A673 (cell line): ENCODE measurements around the gene PROSER3. TPM values are rescaled to one million over a fixed set of nuclear protein-coding genes. Genes with fewer than 3 reads are reported as not detected.

ENCODE experiments used
- BruUV-seq: library from RNA; stranded (reverse); fragments of 400-500 nt; replicated peaks from 2 replicates; lab custom pipeline; 2021; lab: Mats Ljungman, UMichigan
- CTCF ChIA-PET: fragments of 300-600 bp; sonication (Branson Sonifier 250); formaldehyde crosslinking; loops from one replicate; lab custom pipeline; 2022; ENCODE audit warnings: antibody characterized with exemption; lab: Charles Lee
- POLR2A ChIA-PET: fragments of 300-600 bp; sonication (Branson Sonifier 250); formaldehyde crosslinking; loops from one replicate; lab custom pipeline; 2022; ENCODE audit warnings: antibody characterized with exemption; ENCODE audit not compliant: low non-redundant PET; lab: Charles Lee
- DNase-seq: peaks from one replicate; pipeline ENCODE4 v3.0.0-alpha.2; 2015; ENCODE audit warnings: low spot score
- H3K27ac ChIP-seq: fragments of 200-600 bp; sonication (generic); 2 replicates; pipeline ENCODE4 v1.5.1; 2016; ENCODE audit warnings: mixed run types, low read depth, mild to moderate bottlenecking, mixed read lengths, antibody characterized with exemption, low read length; ENCODE audit not compliant: poor library complexity, severe bottlenecking
- H3K27me3 ChIP-seq: fragments of 200-600 bp; sonication (generic); replicated peaks from 2 replicates; pipeline ENCODE4 v1.6.1; 2017; ENCODE audit warnings: mixed run types, low read depth, mild to moderate bottlenecking, mixed read lengths, antibody characterized with exemption, low read length; ENCODE audit not compliant: insufficient read depth, poor library complexity
- H3K36me3 ChIP-seq: fragments of 200-600 bp; sonication (generic); 2 replicates; pipeline ENCODE4 v1.6.1; 2016; ENCODE audit warnings: mixed run types, mild to moderate bottlenecking, mixed read lengths, antibody characterized with exemption, low read length; ENCODE audit not compliant: insufficient read depth, poor library complexity, severe bottlenecking
- H3K4me1 ChIP-seq: fragments of 200-600 bp; sonication (generic); 2 replicates; pipeline ENCODE4 v1.6.1; 2017; ENCODE audit warnings: mixed run types, mild to moderate bottlenecking, mixed read lengths, antibody characterized with exemption, low read length; ENCODE audit not compliant: insufficient read depth, poor library complexity, severe bottlenecking
- H3K4me3 ChIP-seq: fragments of 200-600 bp; sonication (generic); 2 replicates; pipeline ENCODE4 v1.5.1; 2016; ENCODE audit warnings: low read depth, mixed run types, mild to moderate bottlenecking, mixed read lengths, low read length; ENCODE audit not compliant: poor library complexity, severe bottlenecking
- H3K9me3 ChIP-seq: fragments of 200-600 bp; sonication (generic); 2 replicates; pipeline ENCODE4 v1.6.1; 2016; ENCODE audit warnings: mixed run types, low read depth, mild to moderate bottlenecking, mixed read lengths, antibody characterized with exemption, low read length; ENCODE audit not compliant: poor library complexity, severe bottlenecking
- EZH2 ChIP-seq: fragments of 200-600 bp; sonication (generic); IDR thresholded peaks from 2 replicates; pipeline ENCODE4 v1.6.1; 2017; ENCODE audit warnings: borderline replicate concordance, low read depth, mild to moderate bottlenecking, mixed read lengths, antibody characterized with exemption, low read length; ENCODE audit not compliant: poor library complexity, severe bottlenecking
- intact Hi-C: fragments of 100-400 bp; cut with micrococcal nuclease; formaldehyde crosslinking; loops from one replicate; pipeline ENCODE4 v1.10.0; 2022; ENCODE audit not compliant: unreplicated experiment
- total RNA-seq: library from RNA; stranded (reverse); gene quantifications from 2 replicates; pipeline ENCODE4 v1.2.3, GENCODE V29; 2021
- TF ChIP-seq, protein P1 (sequence below): fragments of 300-800, 200-600 bp; sonication (generic); conservative IDR thresholded peaks from 2 replicates; pipeline ENCODE4 v1.5.1; 2017; ENCODE audit warnings: low read depth, mild to moderate bottlenecking, antibody characterized with exemption, low read length, moderate library complexity, mixed read lengths

The PROSER3 gene
- total RNA-seq, 1 experiment from 2014 or later = 38.4 TPM

DNA sequence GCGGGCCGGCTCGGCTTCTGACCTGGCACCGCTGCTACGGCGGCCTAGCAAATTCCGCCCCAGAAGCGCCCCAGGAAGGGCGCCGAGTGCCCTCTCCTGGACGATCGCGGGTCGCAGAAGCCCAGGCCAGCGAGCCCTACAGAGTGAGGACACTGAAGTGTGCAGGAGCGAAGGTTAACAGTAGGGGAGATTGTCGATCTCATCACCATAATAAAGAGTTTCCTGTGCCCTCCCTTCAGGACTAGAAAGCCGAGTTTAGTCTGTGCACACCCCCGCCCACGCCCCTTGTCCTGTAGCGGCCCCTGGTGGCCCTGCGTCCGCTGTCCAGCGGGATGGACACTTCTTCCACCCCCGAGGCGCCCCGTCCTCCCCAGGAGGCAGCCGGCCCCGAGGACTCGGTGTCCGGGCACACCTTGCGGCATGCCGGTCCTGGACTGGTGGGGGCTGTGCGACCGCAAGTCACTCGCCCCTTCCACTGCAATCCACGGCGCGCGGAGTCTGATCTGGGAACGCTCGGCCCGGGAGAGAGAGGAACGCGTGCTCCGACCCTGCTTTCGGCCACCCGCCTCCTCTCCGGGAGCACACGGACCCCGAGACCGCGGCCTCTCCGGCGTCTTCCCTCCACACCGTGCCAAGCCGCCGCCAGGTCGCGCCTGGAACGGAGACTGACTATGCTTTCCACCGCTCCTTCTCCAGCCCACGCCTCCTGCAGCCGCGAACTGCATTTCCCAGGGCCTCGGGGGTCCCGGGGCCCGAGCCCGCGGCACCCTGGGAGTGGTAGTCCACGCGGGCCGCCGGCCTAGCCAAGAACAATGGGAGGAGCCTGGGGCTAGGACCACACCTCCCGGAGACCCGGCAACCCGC, 40.9 kb upstream of the PROSER3 start:
- H3K4me1 ChIP-seq = peaks cover 8% of the 10 kb centered on the region
- H3K36me3 ChIP-seq = peaks cover 16% of the 10 kb centered on the region
- BruUV-seq = no TSS peak
- CTCF ChIA-PET = no interaction called here
- H3K27ac ChIP-seq = peak overlapping the region; percentile 89
- H3K27me3 ChIP-seq = no peaks in the 10 kb centered on the region
- TF ChIP-seq, protein P1, sequence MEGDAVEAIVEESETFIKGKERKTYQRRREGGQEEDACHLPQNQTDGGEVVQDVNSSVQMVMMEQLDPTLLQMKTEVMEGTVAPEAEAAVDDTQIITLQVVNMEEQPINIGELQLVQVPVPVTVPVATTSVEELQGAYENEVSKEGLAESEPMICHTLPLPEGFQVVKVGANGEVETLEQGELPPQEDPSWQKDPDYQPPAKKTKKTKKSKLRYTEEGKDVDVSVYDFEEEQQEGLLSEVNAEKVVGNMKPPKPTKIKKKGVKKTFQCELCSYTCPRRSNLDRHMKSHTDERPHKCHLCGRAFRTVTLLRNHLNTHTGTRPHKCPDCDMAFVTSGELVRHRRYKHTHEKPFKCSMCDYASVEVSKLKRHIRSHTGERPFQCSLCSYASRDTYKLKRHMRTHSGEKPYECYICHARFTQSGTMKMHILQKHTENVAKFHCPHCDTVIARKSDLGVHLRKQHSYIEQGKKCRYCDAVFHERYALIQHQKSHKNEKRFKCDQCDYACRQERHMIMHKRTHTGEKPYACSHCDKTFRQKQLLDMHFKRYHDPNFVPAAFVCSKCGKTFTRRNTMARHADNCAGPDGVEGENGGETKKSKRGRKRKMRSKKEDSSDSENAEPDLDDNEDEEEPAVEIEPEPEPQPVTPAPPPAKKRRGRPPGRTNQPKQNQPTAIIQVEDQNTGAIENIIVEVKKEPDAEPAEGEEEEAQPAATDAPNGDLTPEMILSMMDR = peak; percentile 87
- no peak for TF ChIP-seq EZH2
- peak; percentile 98 for DNase-seq
- POLR2A ChIA-PET = no interaction called here
- no peaks in the 10 kb centered on the region for H3K9me3 ChIP-seq
- peak overlapping the region; percentile 96 for H3K4me3 ChIP-seq
- intact Hi-C loops = loop anchor here (2.0 kb wide), 2 partner anchors 22 to 168 kb away; no protein-coding TSS in a partner anchor

DNA sequence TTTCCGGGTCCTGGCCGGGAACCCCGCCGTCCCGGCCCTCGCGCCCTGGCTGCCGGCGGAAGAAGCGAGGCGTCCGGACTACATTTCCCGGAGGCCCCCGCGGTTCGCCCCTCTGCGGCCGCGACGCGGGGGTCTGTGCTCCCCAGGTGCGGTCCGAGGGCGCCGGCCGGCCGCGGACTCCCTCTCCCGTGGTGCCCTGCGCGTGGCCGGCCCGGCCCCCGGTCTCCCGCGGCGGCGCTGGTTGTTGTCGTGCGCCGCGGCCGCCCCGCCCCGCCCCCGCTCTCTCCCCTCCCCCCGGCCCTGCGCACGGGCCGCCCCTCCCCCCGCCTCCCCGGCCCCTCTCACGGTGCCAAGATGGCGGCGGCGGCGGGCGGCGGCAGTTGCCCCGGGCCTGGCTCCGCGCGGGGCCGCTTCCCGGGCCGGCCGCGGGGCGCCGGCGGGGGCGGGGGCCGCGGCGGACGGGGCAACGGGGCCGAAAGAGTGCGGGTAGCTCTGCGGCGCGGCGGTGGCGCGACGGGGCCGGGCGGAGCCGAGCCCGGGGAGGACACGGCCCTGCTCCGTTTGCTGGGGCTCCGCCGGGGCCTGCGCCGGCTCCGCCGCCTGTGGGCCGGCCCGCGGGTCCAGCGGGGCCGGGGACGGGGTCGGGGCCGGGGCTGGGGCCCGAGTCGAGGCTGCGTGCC, 40.2 kb upstream of the PROSER3 start, which contains the start of gene KMT2B:
KMT2B (plus strand) TSS at position 339 of the 680 bp plus-strand sequence; CDS start at position 355, 16 bp downstream.
- Histone ChIP-seq H3K36me3 (peaks cover 23% of the 10 kb centered on the region), H3K4me3 (peak within 1 kb of the TSS; percentile 96), H3K9me3 (no peaks in the 10 kb centered on the region), H3K27me3 (no peaks in the 10 kb centered on the region), H3K4me1 (peaks cover 8% of the 10 kb centered on the region), H3K27ac (peak within 1 kb of the TSS; percentile 90)
- ChIA-PET CTCF (no interaction called here), POLR2A (no interaction called here)
- no peak for DNase-seq
- BruUV-seq = no TSS peak
- TF ChIP-seq EZH2 = no peak
- TF ChIP-seq, protein P1 = no peak
- intact Hi-C loops = loop anchor here (2.0 kb wide), 2 partner anchors 23 to 169 kb away; no protein-coding TSS in a partner anchor

DNA sequence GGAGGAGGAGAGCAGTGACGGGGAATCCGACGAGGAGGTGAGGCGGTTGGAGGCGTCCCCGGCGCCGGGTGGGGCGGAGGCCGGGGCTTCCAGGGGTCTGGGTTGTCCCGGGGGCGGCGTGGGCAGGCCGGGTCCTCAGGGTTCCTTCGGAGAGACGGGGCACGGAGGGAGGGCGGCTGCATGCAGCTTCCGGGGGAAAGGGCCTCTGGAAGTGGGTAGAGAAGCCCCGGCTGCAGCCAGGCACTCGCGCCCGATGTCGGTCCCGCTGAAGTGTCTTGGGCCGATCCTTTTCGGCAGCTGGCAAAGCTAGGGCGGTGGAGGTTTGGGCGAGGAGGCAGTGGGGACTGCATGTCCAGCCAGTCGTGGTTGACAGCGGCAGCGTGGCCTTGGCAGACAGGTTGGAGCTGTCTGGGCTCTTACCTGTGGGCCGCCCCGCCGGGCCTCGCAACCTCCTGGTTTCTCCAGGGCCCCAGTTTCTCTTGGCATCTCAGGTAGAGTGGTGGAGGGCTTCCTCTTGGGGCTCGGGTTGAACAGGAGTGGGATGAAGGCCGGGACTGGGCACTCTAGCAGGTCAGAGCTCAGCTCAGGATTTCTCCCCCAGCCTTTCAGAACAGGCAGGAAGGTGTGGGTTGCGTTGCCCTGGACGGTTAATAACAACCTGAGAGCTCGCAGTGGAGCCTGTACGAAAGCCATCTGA, 39.5 kb upstream of the PROSER3 start:
- no TSS peak for BruUV-seq
- H3K4me3 ChIP-seq = peak overlapping the region; percentile 96
- DNase-seq = peak; percentile 35
- intact Hi-C loops = no loop called here
- POLR2A ChIA-PET = no interaction called here
- H3K36me3 ChIP-seq = peaks cover 30% of the 10 kb centered on the region
- H3K27ac ChIP-seq = peak overlapping the region; percentile 90
- H3K27me3 ChIP-seq = no peaks in the 10 kb centered on the region
- no peaks in the 10 kb centered on the region for H3K9me3 ChIP-seq
- TF ChIP-seq EZH2 = no peak
- TF ChIP-seq, protein P1 = no peak
- CTCF ChIA-PET = no interaction called here
- peaks cover 8% of the 10 kb centered on the region for H3K4me1 ChIP-seq
